Umbilical cord (tissue), 2 donors: ENCODE results near the gene KCNMA1. TPM values are rescaled to one million over a fixed set of nuclear protein-coding genes. Genes with fewer than 3 reads are reported as not detected.
A peak's percentile ranks its signal among the peaks of the same experiment; 100 is the strongest.

ENCODE experiments used
- DNase-seq: peaks from one replicate; pipeline ENCODE4 v3.0.0-alpha.2; 2015; ENCODE audit warnings: low spot score
- total RNA-seq: library from RNA; depleted of rRNA; stranded (reverse); fragments of >200 nt; gene quantifications from one replicate; pipeline ENCODE4 v1.2.3, GENCODE V29; 2014; ENCODE audit warnings: low replicate concordance; ENCODE audit not compliant: insufficient read depth

Gene KCNMA1
- total RNA-seq, 1 donor from 2014 or later = 79.2 TPM

DNA sequence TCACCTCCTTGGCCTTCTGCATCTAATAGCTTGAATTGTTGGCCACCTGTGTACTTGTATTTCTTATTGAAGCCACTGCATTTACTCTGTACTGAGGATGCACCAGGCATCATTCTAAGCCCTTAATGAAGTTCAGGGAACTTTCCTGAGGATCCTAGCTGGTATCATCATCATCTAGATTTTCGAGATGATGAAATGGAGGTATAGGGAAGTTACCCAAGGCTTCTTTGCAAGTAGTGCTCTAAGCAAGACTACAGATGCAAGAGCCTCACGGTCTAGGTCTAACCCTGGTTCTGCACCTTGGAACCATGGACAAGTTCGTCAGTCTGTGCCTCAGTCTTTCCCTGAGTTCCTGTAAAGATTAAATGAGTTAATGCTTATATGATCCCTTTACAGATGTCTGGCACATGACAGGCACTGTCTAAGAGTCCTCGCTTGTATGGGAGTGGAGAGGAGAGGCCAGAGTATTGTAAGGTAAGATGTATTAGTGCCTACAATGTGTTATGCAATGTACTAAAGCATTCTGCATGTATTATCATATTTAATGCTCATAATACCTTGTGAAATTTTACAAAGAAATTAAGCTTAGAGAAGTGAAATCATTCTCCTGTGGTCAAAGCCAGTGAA is 145.1 kb downstream of the KCNMA1 start:
- DNase-seq = no peak

DNA sequence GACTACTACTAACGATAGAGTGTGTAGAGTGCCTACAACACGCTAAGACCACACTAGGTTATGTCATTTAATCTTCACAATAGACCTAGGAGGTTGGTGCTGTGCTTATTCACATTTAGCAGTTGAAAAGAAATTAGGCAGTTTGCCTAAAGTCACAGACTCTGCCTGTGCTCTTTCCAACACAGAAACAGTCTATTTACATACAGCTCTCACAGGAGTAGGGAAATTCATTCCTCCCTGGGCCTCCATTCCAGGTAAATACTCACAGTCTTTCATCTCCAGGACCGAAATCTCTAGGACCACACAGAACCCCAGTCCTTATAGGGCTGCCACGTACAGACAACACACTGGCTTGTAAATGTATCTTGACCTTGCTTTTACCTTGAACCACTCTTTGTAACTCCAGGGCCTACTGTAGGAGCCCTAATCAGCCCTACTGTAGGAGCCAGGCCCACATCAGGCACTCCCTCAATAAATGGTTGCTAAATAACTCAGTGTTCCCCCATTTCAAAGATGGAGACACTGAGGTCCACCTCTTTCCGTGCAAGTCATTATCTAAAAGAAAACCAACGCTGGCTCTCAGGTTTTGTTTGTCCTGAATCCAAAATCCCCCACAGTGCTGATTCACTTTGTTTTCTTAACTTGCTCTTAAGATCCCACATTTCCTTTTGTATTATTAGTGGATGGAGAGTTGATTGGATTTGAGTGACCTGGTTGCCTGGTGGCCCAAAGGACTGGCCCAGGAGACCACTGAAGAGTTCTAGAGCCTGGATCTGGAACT is 146.9 kb downstream of the KCNMA1 start:
- DNase-seq = no peak

DNA sequence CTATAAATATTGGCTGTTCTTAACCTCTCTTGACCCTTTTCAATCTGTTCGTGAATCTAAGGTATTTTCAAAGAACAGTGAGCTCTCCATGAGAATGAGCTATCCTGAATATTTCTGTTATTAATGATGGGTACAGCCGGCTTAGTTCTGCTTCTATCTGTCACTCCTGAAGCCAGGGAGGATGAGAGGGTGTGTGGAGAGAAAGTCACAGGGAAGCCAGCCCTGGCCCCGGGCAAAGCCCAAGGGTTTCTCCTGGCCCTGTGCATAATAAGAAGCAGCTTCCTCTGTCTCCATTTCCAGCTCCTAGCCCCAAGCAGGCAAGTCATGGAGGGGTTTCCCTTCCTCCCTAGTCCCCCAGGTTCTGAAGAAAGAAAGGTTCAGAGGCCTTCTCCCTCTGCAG is 151.1 kb downstream of the KCNMA1 start:
- DNase-seq = no peak

DNA sequence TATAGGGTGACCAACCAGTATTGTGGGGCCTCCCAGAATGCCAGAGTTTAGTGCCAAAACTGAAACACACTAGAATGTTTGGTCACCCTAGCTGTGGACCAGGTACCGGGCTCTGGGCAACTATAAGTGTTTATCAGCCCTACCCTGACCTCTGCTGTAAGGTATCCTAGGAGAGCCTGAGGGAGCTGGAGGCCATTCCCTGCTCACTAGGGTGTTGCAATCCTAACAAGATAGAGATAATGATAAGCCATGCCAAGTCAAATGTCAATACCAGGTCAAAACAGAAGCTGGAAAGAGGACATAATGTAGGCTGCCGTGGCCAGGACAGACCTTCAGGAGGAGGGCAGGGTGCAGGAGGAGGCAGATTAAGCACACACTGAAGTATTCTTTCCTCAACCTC is 151.8 kb downstream of the KCNMA1 start:
- DNase-seq = no peak

DNA sequence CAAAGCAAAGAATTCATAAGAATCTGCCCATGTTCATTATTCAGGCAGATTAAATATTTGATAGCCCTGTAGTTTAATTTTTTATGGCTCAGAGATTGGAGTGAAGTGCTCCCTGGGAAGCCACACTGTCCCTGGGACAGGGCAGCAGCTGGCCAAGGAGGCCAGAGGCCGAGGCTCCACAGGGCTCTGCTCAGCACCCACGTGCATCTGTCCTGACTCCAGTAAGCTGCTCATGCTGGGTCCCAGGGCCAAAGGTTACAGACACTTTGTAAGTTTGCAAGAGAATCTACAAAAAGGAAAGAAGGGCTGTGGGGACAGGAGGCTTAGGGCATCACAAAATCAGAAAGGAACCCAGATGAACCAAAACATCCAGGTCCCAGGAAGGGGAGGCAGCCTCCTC is 155.5 kb downstream of the KCNMA1 start:
- no peak for DNase-seq

DNA sequence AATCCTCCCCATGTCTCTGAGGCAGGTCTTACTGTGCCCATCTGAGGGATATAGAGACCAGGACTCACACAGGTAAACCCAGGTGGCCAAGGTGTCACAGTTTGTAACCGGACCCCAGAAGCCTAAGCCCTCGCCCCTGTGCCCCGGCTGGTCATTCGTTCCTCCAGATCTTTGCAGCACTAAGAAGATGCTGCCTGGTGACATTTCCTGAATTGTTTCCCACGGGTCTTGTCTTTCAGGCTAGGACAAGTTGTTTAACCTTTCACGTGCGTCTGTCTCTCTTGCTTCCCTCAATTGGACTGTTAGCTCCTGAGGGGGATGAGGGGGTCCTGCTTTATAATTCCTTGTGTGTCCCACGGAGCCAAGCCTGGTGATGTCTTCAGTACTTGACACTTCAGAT is 158.0 kb downstream of the KCNMA1 start:
- peak; percentile 43 for DNase-seq

DNA sequence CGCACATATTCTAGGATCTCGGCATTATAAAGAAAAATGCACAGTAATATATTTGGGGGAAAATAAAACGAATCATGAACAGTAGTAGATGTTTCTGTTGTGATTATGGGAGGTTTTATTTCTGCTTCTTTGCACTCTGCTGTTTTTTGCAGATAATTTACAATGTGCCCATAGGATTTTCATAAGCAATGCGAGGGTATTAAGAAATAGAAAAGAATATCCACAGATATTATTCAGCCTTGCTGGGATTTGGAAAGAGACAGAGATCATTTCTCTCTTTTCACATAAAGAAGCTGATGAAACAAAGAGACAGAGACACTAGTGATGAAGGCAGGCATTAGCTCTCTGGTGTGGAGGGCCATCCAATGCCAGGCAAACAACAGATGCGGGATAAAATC is 158.6 kb downstream of the KCNMA1 start:
- DNase-seq = peak; percentile 87

DNA sequence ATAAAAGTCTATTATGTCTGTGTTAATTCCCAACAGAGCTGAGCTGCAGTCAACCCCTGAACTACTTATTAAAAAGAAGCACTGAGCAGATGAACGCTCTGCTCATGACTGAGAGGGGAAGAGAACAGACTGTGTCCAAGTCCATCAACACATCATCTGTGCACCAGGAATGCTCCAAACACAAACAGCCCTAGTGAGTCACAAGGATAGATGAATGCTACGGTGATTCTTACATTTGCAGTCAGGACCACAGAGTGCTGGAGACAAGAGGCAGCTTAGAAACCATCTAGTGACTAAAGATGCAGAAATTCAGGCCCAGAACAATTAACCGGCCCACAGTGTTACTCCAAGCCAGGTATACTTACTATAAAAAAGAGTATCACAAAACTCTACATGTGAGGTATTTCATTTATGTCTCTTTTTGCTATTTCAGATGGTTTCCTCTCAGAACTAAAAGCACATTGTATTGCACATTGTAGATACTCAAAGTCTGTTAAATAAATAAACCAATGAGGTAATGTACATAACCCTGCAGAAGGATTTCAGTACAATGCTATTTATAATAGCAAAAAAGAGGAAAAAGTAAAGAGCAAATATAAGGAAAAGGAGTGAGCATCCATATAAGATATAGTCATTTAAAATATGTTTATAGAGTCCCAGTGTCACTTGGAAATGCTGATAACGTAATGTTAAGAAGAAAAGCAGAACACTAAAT is 159.2 kb downstream of the KCNMA1 start:
- peak; percentile 68 for DNase-seq

DNA sequence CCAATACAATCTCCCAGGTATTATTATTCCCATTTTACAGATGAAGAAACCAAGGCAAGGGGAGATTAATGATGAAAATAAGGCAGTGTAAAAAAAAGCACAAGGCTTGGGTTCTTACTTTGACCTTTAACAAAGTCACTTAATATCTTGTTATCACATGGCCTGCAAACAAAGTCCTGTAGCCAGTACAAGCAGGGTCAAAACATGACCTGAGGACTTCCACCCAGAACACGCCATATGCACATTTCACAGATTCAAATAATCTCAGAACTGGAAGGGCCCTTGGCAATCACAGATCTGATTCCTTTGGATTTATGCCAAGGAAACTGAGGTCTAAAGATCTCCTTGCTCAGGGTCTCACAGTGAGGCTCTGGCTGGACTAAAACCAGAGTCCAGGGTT is 162.1 kb downstream of the KCNMA1 start:
- DNase-seq = no peak

DNA sequence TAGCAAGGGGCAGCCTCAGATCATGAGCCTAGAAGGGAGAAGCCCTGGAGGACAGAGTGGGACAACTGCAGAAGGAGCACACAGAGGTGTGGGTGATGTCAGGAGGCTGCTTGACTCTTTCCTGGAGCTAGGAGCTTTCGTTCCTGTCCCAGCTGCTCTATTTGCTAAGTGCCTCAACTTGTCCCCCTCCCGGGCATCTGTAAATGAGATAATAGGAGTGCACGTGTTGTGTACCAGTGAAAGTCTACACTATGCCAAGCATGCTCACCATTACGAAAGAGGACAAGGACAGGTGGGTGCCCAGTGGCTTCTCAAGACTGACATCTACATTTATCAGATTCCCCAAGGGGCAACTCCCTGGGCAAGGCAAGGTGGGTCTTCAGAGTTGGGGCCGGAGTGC is 162.7 kb downstream of the KCNMA1 start:
- no peak for DNase-seq

DNA sequence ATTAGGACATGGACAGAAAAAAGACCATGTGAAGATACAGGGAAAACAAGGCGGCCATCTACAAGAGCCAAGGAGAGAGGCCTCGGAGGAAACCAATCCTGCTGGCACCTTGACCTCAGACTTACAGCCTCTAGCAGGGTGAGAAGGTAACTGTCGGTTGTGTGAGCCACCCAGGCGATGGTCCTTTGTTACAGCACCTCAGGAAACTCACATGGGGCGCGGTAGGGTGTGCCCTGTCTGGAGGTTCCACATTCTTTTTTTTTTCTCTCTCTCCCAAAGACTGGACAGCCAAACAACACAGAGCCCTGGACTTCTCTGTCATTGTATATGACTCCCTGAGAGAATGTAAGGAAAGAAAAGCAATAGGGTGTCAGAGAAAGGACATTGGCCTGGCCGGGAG is 163.2 kb downstream of the KCNMA1 start:
- DNase-seq = no peak

DNA sequence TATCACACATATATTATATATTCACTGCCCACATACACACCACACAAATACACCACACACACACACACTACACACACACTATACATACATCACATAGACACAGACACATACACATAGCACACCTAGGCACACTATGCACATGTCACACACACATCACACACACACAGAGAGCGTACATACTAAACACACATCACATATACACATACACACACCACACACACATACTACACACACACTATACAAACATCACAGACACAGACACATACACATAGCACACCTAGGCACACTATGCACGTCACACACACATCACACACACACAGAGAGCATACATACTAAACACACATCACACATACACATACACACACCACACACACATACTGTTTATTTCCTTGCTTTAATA is 165.5 kb downstream of the KCNMA1 start:
- no peak for DNase-seq

DNA sequence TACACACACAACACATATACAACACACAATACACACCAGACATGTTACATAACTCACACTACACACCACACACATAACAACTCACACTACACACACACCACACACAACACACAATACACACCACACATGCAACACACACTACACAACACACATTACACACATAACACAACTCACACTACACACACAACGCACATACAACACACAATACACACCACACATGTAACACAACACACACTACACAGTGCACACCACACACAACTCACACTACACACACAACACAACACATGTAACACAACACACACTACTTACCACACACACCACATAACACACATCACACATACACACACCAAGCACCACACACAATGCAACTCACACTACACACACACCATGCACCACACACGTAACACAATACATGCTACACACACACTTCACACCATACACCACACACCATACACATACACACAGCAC is 166.5 kb downstream of the KCNMA1 start:
- DNase-seq = no peak

DNA sequence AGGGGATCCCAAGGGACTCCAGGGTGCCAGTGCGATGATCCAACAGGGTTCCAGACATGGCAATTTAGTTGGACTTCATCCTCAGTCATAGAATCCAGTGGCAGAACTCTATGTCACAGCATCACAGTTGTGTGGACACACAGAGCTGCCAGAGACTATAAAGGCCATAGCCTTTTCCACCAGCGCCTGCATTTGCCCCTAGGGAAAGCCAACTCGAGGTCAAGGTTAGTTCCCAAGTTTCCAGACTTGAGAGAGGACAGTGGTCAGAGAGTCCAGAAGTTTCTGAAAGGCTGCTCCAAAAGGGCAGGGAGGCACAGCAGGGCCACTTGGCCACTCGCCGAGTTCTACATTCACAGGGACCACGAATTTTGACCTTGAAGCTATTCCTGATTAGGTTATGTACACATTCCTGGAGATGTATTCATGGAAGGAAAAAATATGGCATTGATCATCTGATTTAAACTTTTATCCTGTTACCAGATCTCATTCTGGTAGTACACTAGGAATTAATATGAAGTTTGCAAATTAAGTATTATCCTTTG is 170.1 kb downstream of the KCNMA1 start:
- no peak for DNase-seq

DNA sequence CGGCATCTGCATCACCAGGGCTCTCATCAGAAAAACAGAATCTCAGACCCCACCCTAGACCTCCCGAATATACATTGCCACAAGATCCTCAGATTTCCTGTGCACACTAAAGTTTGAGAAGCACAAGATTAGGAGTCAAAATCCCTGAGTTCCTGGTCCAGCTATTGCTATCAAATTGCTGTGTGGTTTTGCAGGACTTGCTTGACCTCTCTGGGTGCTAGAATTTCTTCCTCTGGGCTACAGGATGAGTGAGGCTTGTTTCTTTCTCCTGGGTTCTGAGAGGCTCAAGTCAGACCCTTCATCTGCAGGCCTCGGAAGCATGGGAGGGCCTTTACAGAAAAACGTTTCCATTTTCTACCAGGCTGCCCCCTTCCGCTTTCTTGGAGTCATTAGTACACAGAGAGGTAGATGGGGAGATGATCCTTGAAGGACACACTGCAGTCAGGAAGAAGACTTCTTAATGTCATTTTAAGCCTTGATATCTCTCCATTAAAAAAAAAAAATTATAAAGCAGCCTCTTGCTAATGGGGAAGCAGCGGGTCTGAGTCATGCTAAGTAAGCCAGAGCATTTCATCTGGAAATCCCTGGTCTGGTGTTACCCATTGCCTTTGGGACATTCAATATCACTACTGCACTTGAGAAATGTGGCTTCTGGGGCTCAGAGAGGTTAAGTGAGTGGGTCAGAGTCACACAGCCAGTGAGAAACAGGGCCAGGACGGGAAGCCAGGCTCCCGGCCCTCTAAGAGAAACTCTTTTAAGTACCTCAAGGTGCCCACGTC is 173.5 kb downstream of the KCNMA1 start:
- peak; percentile 75 for DNase-seq

DNA sequence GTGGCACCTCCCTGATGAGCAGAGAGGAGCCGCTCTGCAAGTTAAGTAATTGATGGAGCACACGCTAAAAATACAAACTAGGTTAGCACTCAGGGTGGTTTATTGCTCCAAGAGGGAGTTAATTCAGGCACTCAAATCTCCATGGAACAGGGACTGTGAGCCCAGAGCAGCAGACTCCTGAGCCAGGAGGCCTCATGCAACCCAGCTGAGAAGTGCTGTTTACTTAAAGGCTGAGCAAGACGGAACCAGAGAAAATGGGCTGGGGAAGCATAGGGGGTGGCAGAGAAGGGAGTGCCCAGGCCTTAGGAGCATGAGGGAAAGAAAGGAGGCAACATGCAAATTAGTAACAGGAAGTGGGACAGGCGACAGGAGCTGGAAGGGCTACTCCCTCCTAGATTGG is 174.1 kb downstream of the KCNMA1 start:
- DNase-seq = peak; percentile 40

DNA sequence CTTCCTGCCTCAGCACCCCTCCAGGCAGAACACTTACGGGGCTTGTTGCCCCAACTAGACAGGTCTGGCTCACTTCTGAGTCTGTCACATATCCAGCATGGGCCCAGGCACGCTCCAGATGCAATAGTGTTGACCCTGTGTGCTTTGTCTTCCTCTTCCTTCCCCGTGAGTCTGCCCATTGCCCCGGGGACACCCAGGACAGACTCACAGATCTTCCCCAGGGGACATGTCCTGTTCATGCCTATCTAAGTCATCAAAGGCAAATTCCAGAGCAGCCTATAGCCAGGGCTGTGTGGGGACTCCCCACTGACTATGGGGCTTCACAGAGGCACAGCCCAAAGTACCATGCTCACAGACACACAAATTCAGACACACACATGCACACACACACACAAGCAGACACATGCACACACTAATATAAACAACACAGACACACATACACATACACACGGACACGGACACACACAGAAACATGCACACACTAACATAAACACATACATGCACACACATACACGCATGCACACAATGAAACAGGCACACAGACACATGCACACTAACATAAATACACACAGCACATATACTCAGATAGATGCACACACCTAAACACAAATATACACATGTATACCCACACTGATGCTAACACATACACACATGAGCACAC is 175.8 kb downstream of the KCNMA1 start:
- no peak for DNase-seq

DNA sequence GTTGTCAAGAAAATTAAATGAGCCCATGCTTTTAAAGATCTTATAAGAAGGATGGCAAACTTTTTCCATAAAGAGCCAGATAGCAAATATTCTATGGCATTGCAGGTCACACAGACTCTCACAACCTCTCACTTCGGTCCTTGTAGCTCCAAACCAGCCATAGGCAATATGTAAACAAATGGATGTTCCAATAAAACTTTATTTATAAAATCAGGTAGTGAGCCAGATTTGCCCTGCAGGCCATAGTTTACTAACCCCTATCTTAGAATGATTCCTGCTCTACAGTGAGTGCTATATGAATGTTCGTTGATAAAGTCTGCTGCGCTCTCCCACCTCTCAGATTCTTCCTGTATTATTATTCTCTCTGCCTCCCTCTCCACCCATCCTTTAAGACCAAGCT is 177.7 kb downstream of the KCNMA1 start:
- no peak for DNase-seq

DNA sequence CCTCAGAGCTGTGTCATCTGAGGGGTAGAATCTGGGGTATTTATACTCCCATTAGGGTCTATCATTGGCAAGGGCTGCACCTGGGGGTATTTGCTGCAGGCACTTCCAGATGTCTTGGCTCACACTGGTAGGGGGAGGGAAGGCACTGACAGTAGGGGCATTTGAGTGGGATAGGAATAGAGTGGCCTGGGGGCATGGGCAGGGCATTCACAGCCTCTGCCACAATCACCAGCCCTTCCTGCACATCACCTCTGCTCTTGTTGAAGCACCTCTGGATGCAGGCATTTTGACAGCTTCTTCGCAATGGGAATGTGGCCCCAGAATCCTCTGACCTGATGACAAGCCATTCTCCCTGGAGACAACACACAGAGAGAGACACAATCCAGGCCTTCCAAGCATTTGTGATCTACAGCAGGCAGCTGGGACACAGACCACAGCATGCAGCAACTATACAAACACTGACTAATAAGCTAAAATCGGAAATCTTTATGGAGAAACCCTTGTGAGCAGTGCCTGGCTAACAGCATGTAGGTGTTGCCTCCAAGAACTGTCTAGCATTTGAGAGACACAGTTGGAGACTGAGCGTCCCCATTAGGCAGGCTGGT is 178.5 kb downstream of the KCNMA1 start:
- peak; percentile 47 for DNase-seq

DNA sequence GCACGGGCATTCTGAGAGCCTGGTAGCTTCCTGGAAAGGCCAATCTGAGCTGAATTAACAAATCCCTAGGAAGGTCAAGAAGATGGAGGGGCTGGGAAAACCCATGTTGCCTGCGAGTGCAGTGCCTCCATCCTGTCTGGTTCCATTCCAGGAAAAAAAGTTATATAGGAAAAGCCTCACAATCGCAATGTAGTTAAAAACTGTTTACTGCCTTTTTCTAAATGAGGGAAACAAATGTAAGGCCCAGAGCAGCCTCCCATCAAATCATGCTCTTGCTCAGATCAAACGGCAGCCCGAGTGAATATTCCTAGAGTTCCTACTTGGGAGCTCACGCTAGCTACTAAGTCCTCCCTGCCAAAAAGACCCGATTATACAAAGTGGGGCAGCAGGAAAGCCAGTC is 179.9 kb downstream of the KCNMA1 start:
- peak; percentile 49 for DNase-seq

DNA sequence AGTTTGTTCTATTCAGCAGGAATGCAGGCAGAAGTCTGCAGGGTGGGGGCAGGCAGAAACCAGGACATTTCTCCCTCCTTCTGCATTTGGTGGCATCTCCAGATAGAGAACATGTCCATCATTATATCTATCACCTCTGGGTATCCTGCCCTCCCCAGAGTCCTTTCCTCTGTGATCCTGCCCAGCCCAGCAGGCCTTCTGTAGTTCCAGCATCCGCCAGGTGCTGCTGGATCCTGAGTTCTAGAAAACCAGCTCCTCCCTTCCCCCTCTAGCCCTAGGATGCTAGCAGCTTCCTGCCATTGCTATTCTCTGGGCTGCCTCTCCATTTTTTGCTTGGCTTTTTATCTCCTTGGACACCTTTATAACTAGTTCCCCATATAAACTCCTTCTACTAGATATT is 180.3 kb downstream of the KCNMA1 start:
- DNase-seq = no peak
